HUES64 (cell line): ENCODE measurements around the gene MADD.
"Not testable (repeated sequence)": the region's sequence is repeated elsewhere in the genome, so short reads cannot be mapped to it uniquely, and the experiment has no call there.

Experiments
- H3K27ac ChIP-seq: 2 replicates; pipeline ENCODE4 v1.7.0; 2013; ENCODE audit warnings: low read depth, low read length, inconsistent platforms
- H3K27me3 ChIP-seq: 2 replicates; pipeline ENCODE4 v1.6.1; 2013; ENCODE audit warnings: mild to moderate bottlenecking, low read length; ENCODE audit not compliant: insufficient read depth
- H3K36me3 ChIP-seq: 2 replicates; pipeline ENCODE4 v1.6.1; 2013; ENCODE audit warnings: mild to moderate bottlenecking, low read length; ENCODE audit not compliant: insufficient read depth
- H3K4me1 ChIP-seq: 2 replicates; pipeline ENCODE4 v1.6.1; 2013; ENCODE audit warnings: mild to moderate bottlenecking, low read length, moderate library complexity; ENCODE audit not compliant: insufficient read depth
- H3K4me3 ChIP-seq: 2 replicates; pipeline ENCODE4 v1.5.1; 2013; ENCODE audit warnings: mild to moderate bottlenecking, low read length, moderate library complexity
- H3K9ac ChIP-seq: 2 replicates; pipeline ENCODE4 v1.6.1; 2013; ENCODE audit warnings: mild to moderate bottlenecking, low read depth, low read length
- H3K9me3 ChIP-seq: 2 replicates; pipeline ENCODE4 v1.6.1; 2013; ENCODE audit warnings: low read depth, low read length; ENCODE audit not compliant: insufficient read depth
- WGBS: fragments of 150-250, 120-280 bp; methylation state at CpG from one replicate; pipeline ENCODE4 v1.1.7; 2013; ENCODE audit warnings: missing lambda C conversion rate; 5-methylcytosine and 5-hydroxymethylcytosine counted together

Gene MADD

GRCh38 chr11:47332791-47333525 lies 63.0 kb downstream of the MADD start:
- Histone ChIP-seq H3K9ac (no peak overlapping the region), H3K27ac (no peak overlapping the region), H3K4me1 (no peaks in the 10 kb centered on the region), H3K9me3 (no peaks in the 10 kb centered on the region), H3K36me3 (peaks cover 16% of the 10 kb centered on the region), H3K4me3 (no peak overlapping the region), H3K27me3 (no peaks in the 10 kb centered on the region)
- 94% methylated on average over 20 of the region's 20 CpGs for WGBS

- H3K9me3 ChIP-seq: no peaks in the 10 kb centered on the region
- H3K4me3 ChIP-seq: no peak overlapping the region
- peaks cover 15% of the 10 kb centered on the region for H3K36me3 ChIP-seq
- 94% methylated on average over 14 of the region's 14 CpGs for WGBS
- H3K9ac ChIP-seq: no peak overlapping the region
- H3K4me1 ChIP-seq: no peaks in the 10 kb centered on the region
- no peak overlapping the region for H3K27ac ChIP-seq
- no peaks in the 10 kb centered on the region for H3K27me3 ChIP-seq
Measured at GRCh38 chr11:47333526-47333845, 63.6 kb downstream of the MADD start.

- no peak overlapping the region for H3K9ac ChIP-seq
- no peaks in the 10 kb centered on the region for H3K27me3 ChIP-seq
- H3K4me1 ChIP-seq: no peaks in the 10 kb centered on the region
- H3K27ac ChIP-seq: no peak overlapping the region
- WGBS: 93% methylated on average over 8 of the region's 8 CpGs
- no peak overlapping the region for H3K4me3 ChIP-seq
- peaks cover 10% of the 10 kb centered on the region for H3K36me3 ChIP-seq
- no peaks in the 10 kb centered on the region for H3K9me3 ChIP-seq
Measured at GRCh38 chr11:47333886-47334443, 64.0 kb downstream of the MADD start.

- not testable (repeated sequence) for H3K9me3 ChIP-seq, H3K36me3 ChIP-seq, H3K9ac ChIP-seq, H3K4me1 ChIP-seq, H3K27ac ChIP-seq, H3K27me3 ChIP-seq, H3K4me3 ChIP-seq
- WGBS: 94% methylated on average over 16 of the region's 16 CpGs
Measured at GRCh38 chr11:47334699-47335411, 64.9 kb downstream of the MADD start.

- Histone ChIP-seq H3K27ac (no peak overlapping the region), H3K27me3 (no peaks in the 10 kb centered on the region), H3K4me3 (no peak overlapping the region), H3K9ac (no peak overlapping the region), H3K9me3 (no peaks in the 10 kb centered on the region), H3K4me1 (no peaks in the 10 kb centered on the region), H3K36me3 (no peaks in the 10 kb centered on the region)
- 84% methylated on average over 9 of the region's 9 CpGs for WGBS
Measured at GRCh38 chr11:47335733-47336132, 65.8 kb downstream of the MADD start.

GRCh38 chr11:47336595-47336994 lies 66.7 kb downstream of the MADD start:
- 96% methylated on average over 4 of the region's 4 CpGs for WGBS
- Histone ChIP-seq H3K27ac (no peak overlapping the region), H3K4me1 (no peaks in the 10 kb centered on the region)

GRCh38 chr11:47337229-47337924 lies 67.4 kb downstream of the MADD start:
- H3K36me3 ChIP-seq: no peaks in the 10 kb centered on the region
- no peaks in the 10 kb centered on the region for H3K4me1 ChIP-seq
- no peaks in the 10 kb centered on the region for H3K27me3 ChIP-seq
- H3K9me3 ChIP-seq: no peaks in the 10 kb centered on the region
- 91% methylated on average over 34 of the region's 34 CpGs for WGBS
- H3K27ac ChIP-seq: no peak overlapping the region
- H3K4me3 ChIP-seq: no peak overlapping the region
- no peak overlapping the region for H3K9ac ChIP-seq

More at GRCh38 chr11:47336595-47336994, 66.7 kb downstream of the MADD start:
- H3K9me3 ChIP-seq: no peaks in the 10 kb centered on the region
- H3K4me3 ChIP-seq: no peak overlapping the region
- H3K36me3 ChIP-seq: no peaks in the 10 kb centered on the region
- no peaks in the 10 kb centered on the region for H3K27me3 ChIP-seq
- no peak overlapping the region for H3K9ac ChIP-seq

- Histone ChIP-seq H3K9me3 (no peaks in the 10 kb centered on the region), H3K9ac (no peak overlapping the region), H3K27me3 (no peaks in the 10 kb centered on the region), H3K4me1 (no peaks in the 10 kb centered on the region), H3K4me3 (no peak overlapping the region), H3K36me3 (no peaks in the 10 kb centered on the region), H3K27ac (no peak overlapping the region)
- 93% methylated on average over 27 of the region's 27 CpGs for WGBS
Measured at GRCh38 chr11:47338396-47339241, 68.7 kb downstream of the MADD start.

- no peaks in the 10 kb centered on the region for H3K27me3 ChIP-seq
- H3K27ac ChIP-seq: no peak overlapping the region
- WGBS: 85% methylated on average over 9 of the region's 9 CpGs
- no peaks in the 10 kb centered on the region for H3K9me3 ChIP-seq
- no peaks in the 10 kb centered on the region for H3K4me1 ChIP-seq
- no peak overlapping the region for H3K4me3 ChIP-seq
- H3K9ac ChIP-seq: no peak overlapping the region
- no peaks in the 10 kb centered on the region for H3K36me3 ChIP-seq
Measured at GRCh38 chr11:47340010-47340409, 70.1 kb downstream of the MADD start.

- Histone ChIP-seq H3K9ac (no peak overlapping the region), H3K27me3 (no peaks in the 10 kb centered on the region), H3K36me3 (no peaks in the 10 kb centered on the region), H3K4me3 (no peak overlapping the region), H3K27ac (no peak overlapping the region), H3K9me3 (no peaks in the 10 kb centered on the region), H3K4me1 (no peaks in the 10 kb centered on the region)
- WGBS: 78% methylated on average over 18 of the region's 18 CpGs
Measured at GRCh38 chr11:47340980-47341775, 71.2 kb downstream of the MADD start.
